Activated naive CD4-positive, alpha-beta T cell treated with anti-CD3 and anti-CD28 coated beads, Interleukin-2, amount 50 U/mL, for 24 hours (primary cell): Measurements from ENCODE around the gene ANP32E.
"Not testable (repeated sequence)": the region's sequence is repeated elsewhere in the genome, so short reads cannot be mapped to it uniquely, and the experiment has no call there.

ENCODE experiments used
- H3K27ac Mint-ChIP-seq: one replicate; pipeline ENCODE4 v1.8.0; 2021; ENCODE audit warnings: mild to moderate bottlenecking, mixed read lengths
- H3K27me3 Mint-ChIP-seq: one replicate; pipeline ENCODE4 v1.8.0; 2021; ENCODE audit warnings: mixed read lengths
- H3K36me3 Mint-ChIP-seq: one replicate; pipeline ENCODE4 v1.8.0; 2021; ENCODE audit warnings: mixed read lengths
- H3K4me1 Mint-ChIP-seq: one replicate; pipeline ENCODE4 v1.8.0; 2021; ENCODE audit warnings: mixed read lengths
- H3K4me3 Mint-ChIP-seq: one replicate; pipeline ENCODE4 v1.8.0; 2021; ENCODE audit warnings: mild to moderate bottlenecking, mixed read lengths
- H3K9me3 Mint-ChIP-seq: one replicate; pipeline ENCODE4 v1.8.0; 2021; ENCODE audit warnings: mixed read lengths

ANP32E gene

GRCh38 chr1:150233359-150234308 is 2.3 kb downstream of the ANP32E start:
- Mint-ChIP-seq H3K4me1 (peaks cover 18% of the 10 kb centered on the region), H3K36me3 (peaks cover 2% of the 10 kb centered on the region), H3K9me3 (no peaks in the 10 kb centered on the region), H3K4me3 (no peak overlapping the region), H3K27ac (peak overlapping the region; percentile 95), H3K27me3 (no peaks in the 10 kb centered on the region)

- not testable (repeated sequence) for H3K36me3 Mint-ChIP-seq, H3K4me3 Mint-ChIP-seq, H3K27ac Mint-ChIP-seq, H3K9me3 Mint-ChIP-seq, H3K27me3 Mint-ChIP-seq
- H3K4me1 Mint-ChIP-seq = peaks cover 18% of the 10 kb centered on the region
These were observed 3.0 kb downstream of the ANP32E start for GRCh38 chr1:150232921-150233320.

- H3K36me3 Mint-ChIP-seq = peaks cover 16% of the 10 kb centered on the region
- not testable (repeated sequence) for H3K9me3 Mint-ChIP-seq, H3K4me1 Mint-ChIP-seq, H3K27me3 Mint-ChIP-seq, H3K27ac Mint-ChIP-seq, H3K4me3 Mint-ChIP-seq
These were observed 7.7 kb downstream of the ANP32E start for GRCh38 chr1:150228246-150228645.

GRCh38 chr1:150227228-150227627 is 8.7 kb downstream of the ANP32E start:
- H3K36me3 Mint-ChIP-seq = peaks cover 17% of the 10 kb centered on the region
- no peak overlapping the region for H3K27ac Mint-ChIP-seq
- H3K4me1 Mint-ChIP-seq = no peaks in the 10 kb centered on the region
- no peaks in the 10 kb centered on the region for H3K9me3 Mint-ChIP-seq
- no peak overlapping the region for H3K4me3 Mint-ChIP-seq
- H3K27me3 Mint-ChIP-seq = no peaks in the 10 kb centered on the region

- Mint-ChIP-seq H3K27me3 (no peaks in the 10 kb centered on the region), H3K4me1 (no peaks in the 10 kb centered on the region), H3K9me3 (no peaks in the 10 kb centered on the region), H3K4me3 (no peak overlapping the region), H3K36me3 (peaks cover 17% of the 10 kb centered on the region), H3K27ac (no peak overlapping the region)
These were observed 9.4 kb downstream of the ANP32E start for GRCh38 chr1:150226486-150226885.

GRCh38 chr1:150225546-150225945 is 10.4 kb downstream of the ANP32E start:
- no peak overlapping the region for H3K27ac Mint-ChIP-seq
- no peaks in the 10 kb centered on the region for H3K9me3 Mint-ChIP-seq
- H3K4me3 Mint-ChIP-seq = no peak overlapping the region
- H3K4me1 Mint-ChIP-seq = no peaks in the 10 kb centered on the region
- H3K27me3 Mint-ChIP-seq = no peaks in the 10 kb centered on the region
- peaks cover 17% of the 10 kb centered on the region for H3K36me3 Mint-ChIP-seq

GRCh38 chr1:150224983-150225382 is 10.9 kb downstream of the ANP32E start:
- Mint-ChIP-seq H3K36me3 (peaks cover 16% of the 10 kb centered on the region), H3K9me3 (no peaks in the 10 kb centered on the region), H3K4me1 (no peaks in the 10 kb centered on the region), H3K4me3 (no peak overlapping the region), H3K27ac (no peak overlapping the region), H3K27me3 (no peaks in the 10 kb centered on the region)

- Mint-ChIP-seq H3K27ac (no peak overlapping the region), H3K4me3 (no peak overlapping the region), H3K9me3 (no peaks in the 10 kb centered on the region), H3K4me1 (no peaks in the 10 kb centered on the region), H3K36me3 (peaks cover 11% of the 10 kb centered on the region), H3K27me3 (no peaks in the 10 kb centered on the region)
These were observed 14.4 kb downstream of the ANP32E start for GRCh38 chr1:150221552-150221951.

- H3K36me3 Mint-ChIP-seq, H3K9me3 Mint-ChIP-seq, H3K27me3 Mint-ChIP-seq, H3K4me3 Mint-ChIP-seq, H3K27ac Mint-ChIP-seq: not testable (repeated sequence)
- H3K4me1 Mint-ChIP-seq = peaks cover 16% of the 10 kb centered on the region
These were observed 20.1 kb downstream of the ANP32E start for GRCh38 chr1:150215855-150216254.

GRCh38 chr1:150214099-150214756 is 21.7 kb downstream of the ANP32E start:
- H3K27me3 Mint-ChIP-seq, H3K9me3 Mint-ChIP-seq, H3K36me3 Mint-ChIP-seq: not testable (repeated sequence)
- H3K27ac Mint-ChIP-seq = peak overlapping the region; percentile 86
- H3K4me1 Mint-ChIP-seq = peaks cover 16% of the 10 kb centered on the region
- peak overlapping the region; percentile 92 for H3K4me3 Mint-ChIP-seq

- Mint-ChIP-seq H3K4me3 (peak overlapping the region; percentile 92), H3K27me3 (no peaks in the 10 kb centered on the region), H3K4me1 (peaks cover 16% of the 10 kb centered on the region), H3K27ac (peak overlapping the region; percentile 86), H3K36me3 (no peaks in the 10 kb centered on the region), H3K9me3 (no peaks in the 10 kb centered on the region)
These were observed 22.5 kb downstream of the ANP32E start for GRCh38 chr1:150213170-150214098.

GRCh38 chr1:150212070-150212469 is 23.8 kb downstream of the ANP32E start:
- no peak overlapping the region for H3K4me3 Mint-ChIP-seq
- H3K27me3 Mint-ChIP-seq = no peaks in the 10 kb centered on the region
- peaks cover 16% of the 10 kb centered on the region for H3K4me1 Mint-ChIP-seq
- H3K9me3 Mint-ChIP-seq = no peaks in the 10 kb centered on the region
- no peaks in the 10 kb centered on the region for H3K36me3 Mint-ChIP-seq
- no peak overlapping the region for H3K27ac Mint-ChIP-seq

GRCh38 chr1:150210706-150211105 is 25.2 kb downstream of the ANP32E start:
- H3K4me1 Mint-ChIP-seq = peaks cover 16% of the 10 kb centered on the region
- H3K4me3 Mint-ChIP-seq = no peak overlapping the region
- no peaks in the 10 kb centered on the region for H3K27me3 Mint-ChIP-seq
- no peaks in the 10 kb centered on the region for H3K9me3 Mint-ChIP-seq
- no peak overlapping the region for H3K27ac Mint-ChIP-seq
- H3K36me3 Mint-ChIP-seq = no peaks in the 10 kb centered on the region

- no peak overlapping the region for H3K27ac Mint-ChIP-seq
- no peaks in the 10 kb centered on the region for H3K9me3 Mint-ChIP-seq
- no peaks in the 10 kb centered on the region for H3K36me3 Mint-ChIP-seq
- no peak overlapping the region for H3K4me3 Mint-ChIP-seq
- H3K4me1 Mint-ChIP-seq = peaks cover 16% of the 10 kb centered on the region
- H3K27me3 Mint-ChIP-seq = no peaks in the 10 kb centered on the region
These were observed 25.8 kb downstream of the ANP32E start for GRCh38 chr1:150210091-150210490.

- not testable (repeated sequence) for H3K27me3 Mint-ChIP-seq, H3K4me3 Mint-ChIP-seq, H3K27ac Mint-ChIP-seq, H3K9me3 Mint-ChIP-seq, H3K36me3 Mint-ChIP-seq, H3K4me1 Mint-ChIP-seq
These were observed 27.5 kb downstream of the ANP32E start for GRCh38 chr1:150208460-150208859.
